OCI-LY1 (cell line): ENCODE results near the gene COL25A1.

ENCODE experiments used
- H2AFZ ChIP-seq: fragments of 200-600 bp; sonication (generic), shearing (Covaris generic); 2 replicates; pipeline ENCODE4 v1.6.0; 2014; ENCODE audit warnings: antibody characterized with exemption, mild to moderate bottlenecking, low read length
- H3F3A ChIP-seq: fragments of 200-600 bp; sonication (generic), shearing (Covaris generic); 2 replicates; pipeline ENCODE4 v1.6.0; 2014; ENCODE audit warnings: mild to moderate bottlenecking, antibody characterized with exemption, low read length, moderate library complexity; ENCODE audit not compliant: insufficient read depth
- H3K27ac ChIP-seq: fragments of 200-600 bp; sonication (generic); 2 replicates; pipeline ENCODE4 v1.5.1; 2014; ENCODE audit warnings: low read length, mixed run types, mild to moderate bottlenecking, low read depth; ENCODE audit not compliant: poor library complexity, severe bottlenecking
- H3K27me3 ChIP-seq: fragments of 200-600 bp; sonication (generic); 2 replicates; pipeline ENCODE4 v1.6.0; 2014; ENCODE audit warnings: antibody characterized with exemption, mild to moderate bottlenecking, low read length, moderate library complexity; ENCODE audit not compliant: insufficient read depth
- H3K36me3 ChIP-seq: fragments of 200-600 bp; sonication (generic); 2 replicates; pipeline ENCODE4 v1.6.1; 2014; ENCODE audit warnings: mild to moderate bottlenecking, antibody characterized with exemption, low read length, moderate library complexity, mixed read lengths; ENCODE audit not compliant: insufficient read depth
- H3K4me1 ChIP-seq: fragments of 200-600 bp; sonication (generic); 2 replicates; pipeline ENCODE4 v1.5.1; 2014; ENCODE audit warnings: mild to moderate bottlenecking, low read length, moderate library complexity; ENCODE audit not compliant: insufficient read depth, severe bottlenecking
- H3K4me2 ChIP-seq: fragments of 200-600 bp; sonication (generic), shearing (Covaris generic); 2 replicates; pipeline ENCODE4 v1.6.1; 2014; ENCODE audit warnings: low read length
- H3K4me3 ChIP-seq: fragments of 200-600 bp; sonication (generic); 2 replicates; pipeline ENCODE4 v1.5.1; 2014; ENCODE audit warnings: low read length, low read depth, mild to moderate bottlenecking, mixed read lengths; ENCODE audit not compliant: poor library complexity, severe bottlenecking
- H3K79me2 ChIP-seq: fragments of 200-600 bp; shearing (Covaris generic); 2 replicates; pipeline ENCODE4 v1.6.1; 2016; ENCODE audit warnings: mixed run types, low read length, mixed read lengths; ENCODE audit not compliant: insufficient read depth
- H3K9ac ChIP-seq: fragments of 200-600 bp; sonication (generic), shearing (Covaris generic); 2 replicates; pipeline ENCODE4 v1.6.1; 2014; ENCODE audit warnings: mild to moderate bottlenecking, low read length, mixed read lengths
- H3K9me2 ChIP-seq: fragments of 200-600 bp; sonication (generic), shearing (Covaris generic); 2 replicates; pipeline ENCODE4 v1.6.1; 2014; ENCODE audit warnings: low read depth, mild to moderate bottlenecking, low read length, mixed read lengths
- H3K9me3 ChIP-seq: fragments of 200-600 bp; shearing (Covaris generic); 2 replicates; pipeline ENCODE4 v1.6.1; 2014; ENCODE audit warnings: low read length, mixed read lengths
- H4K20me1 ChIP-seq: fragments of 200-600 bp; sonication (generic), shearing (Covaris generic); 2 replicates; pipeline ENCODE4 v1.6.0; 2016; ENCODE audit warnings: mild to moderate bottlenecking, low read length; ENCODE audit not compliant: insufficient read depth
- CTCF ChIP-seq: fragments of 200-600 bp; sonication (generic), shearing (Covaris generic); IDR thresholded peaks from 2 replicates; pipeline ENCODE4 v1.5.1; 2017; ENCODE audit warnings: mild to moderate bottlenecking, antibody characterized with exemption, low read length, moderate library complexity, mixed read lengths
- EZH2 ChIP-seq: fragments of 200-600 bp; sonication (generic), shearing (Covaris generic); IDR thresholded peaks from 2 replicates; pipeline ENCODE4 v1.8.0; 2017; ENCODE audit warnings: borderline replicate concordance, mixed run types, mild to moderate bottlenecking, antibody characterized with exemption, low read length, moderate library complexity, mixed read lengths

The COL25A1 gene

DNA sequence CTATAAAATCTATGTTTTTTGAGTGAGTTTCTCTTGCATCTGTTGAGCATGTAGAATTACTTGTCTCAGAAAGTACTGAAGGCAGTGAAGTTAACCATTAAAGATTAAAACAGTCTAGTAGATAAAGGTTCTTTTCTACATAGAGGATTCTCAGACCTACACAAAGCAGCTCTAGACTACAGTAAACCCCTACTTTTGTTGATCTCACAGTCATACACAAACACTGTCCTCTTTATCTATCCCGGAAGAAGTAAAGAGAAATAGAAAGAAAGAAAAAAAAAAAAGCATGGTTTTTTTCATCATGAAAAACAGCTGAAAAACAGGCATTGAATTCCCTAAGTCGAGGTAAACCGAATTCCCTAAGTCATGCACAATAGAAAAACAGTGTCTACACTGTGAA lies 58.6 kb downstream of the COL25A1 start:
- TF ChIP-seq CTCF = no peak
- TF ChIP-seq EZH2 = no peak
- Histone ChIP-seq H3K27me3 (no peaks in the 10 kb centered on the region), H3K36me3 (no peaks in the 10 kb centered on the region)

DNA sequence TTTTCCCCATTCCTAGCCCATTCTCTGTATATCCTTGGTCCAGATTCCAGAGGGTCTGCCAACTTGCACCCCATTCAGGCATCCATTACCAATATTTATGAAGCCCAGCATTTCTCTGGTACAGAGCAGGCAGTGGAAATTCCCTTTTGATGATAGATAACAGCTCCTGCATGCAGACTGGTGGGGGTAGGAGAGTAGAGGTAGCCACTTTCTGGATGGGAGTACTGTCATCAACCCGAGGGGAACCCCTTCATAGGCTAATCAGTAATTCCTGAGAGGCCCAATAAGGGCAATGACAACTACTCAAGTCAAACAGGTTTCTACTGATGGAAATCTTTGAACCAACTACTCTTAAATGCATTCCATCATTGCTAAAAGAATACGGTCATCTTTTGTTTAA lies 63.7 kb downstream of the COL25A1 start:
- no peak overlapping the region for H3K4me2 ChIP-seq
- no peaks in the 10 kb centered on the region for H3K79me2 ChIP-seq
- no peaks in the 10 kb centered on the region for H3F3A ChIP-seq
- no peak overlapping the region for H3K4me3 ChIP-seq
- H3K9ac ChIP-seq = no peak overlapping the region
- TF ChIP-seq CTCF (no peak), EZH2 (no peak)
- no peaks in the 10 kb centered on the region for H3K27me3 ChIP-seq
- H4K20me1 ChIP-seq = no peaks in the 10 kb centered on the region
- H3K27ac ChIP-seq = no peak overlapping the region
- H3K9me3 ChIP-seq = no peaks in the 10 kb centered on the region
- H3K9me2 ChIP-seq = no peaks in the 10 kb centered on the region
- H3K36me3 ChIP-seq = no peaks in the 10 kb centered on the region
- no peaks in the 10 kb centered on the region for H3K4me1 ChIP-seq
- H2AFZ ChIP-seq = no peak overlapping the region

More for the DNA sequence above, 58.6 kb downstream of the COL25A1 start:
- Histone ChIP-seq H3K27ac (no peak overlapping the region), H4K20me1 (no peaks in the 10 kb centered on the region), H3K9me3 (no peaks in the 10 kb centered on the region), H3K4me1 (no peaks in the 10 kb centered on the region), H3K4me3 (no peak overlapping the region), H3K79me2 (no peaks in the 10 kb centered on the region), H3K4me2 (no peak overlapping the region), H3F3A (no peaks in the 10 kb centered on the region), H2AFZ (no peak overlapping the region), H3K9me2 (no peaks in the 10 kb centered on the region), H3K9ac (no peak overlapping the region)

DNA sequence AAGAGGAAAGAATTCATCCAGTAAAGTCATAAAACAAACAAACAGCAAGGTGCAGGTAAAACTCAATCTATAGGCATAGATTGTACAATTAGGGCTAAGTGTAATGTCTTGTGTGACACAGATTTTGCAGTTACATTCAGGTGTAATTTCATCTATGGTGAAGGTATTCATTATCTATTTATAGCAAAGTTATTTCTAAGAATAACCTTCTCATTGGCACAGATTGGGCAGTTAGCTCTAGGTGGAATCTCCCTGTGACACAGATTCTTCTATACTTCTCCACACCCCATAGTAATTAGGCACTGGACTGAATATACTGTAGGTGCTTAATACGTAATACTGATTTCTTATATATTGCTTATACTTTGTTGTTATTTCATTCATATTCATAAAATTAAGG lies 66.8 kb downstream of the COL25A1 start:
- H2AFZ ChIP-seq = no peak overlapping the region
- no peaks in the 10 kb centered on the region for H3K9me2 ChIP-seq
- H3K4me3 ChIP-seq = no peak overlapping the region
- H3K36me3 ChIP-seq = no peaks in the 10 kb centered on the region
- H3K27ac ChIP-seq = no peak overlapping the region
- no peak overlapping the region for H3K9ac ChIP-seq
- H3K27me3 ChIP-seq = no peaks in the 10 kb centered on the region
- no peak overlapping the region for H3K4me2 ChIP-seq
- H3K79me2 ChIP-seq = no peaks in the 10 kb centered on the region
- TF ChIP-seq EZH2 (no peak), CTCF (no peak)
- H3F3A ChIP-seq = no peaks in the 10 kb centered on the region
- no peaks in the 10 kb centered on the region for H4K20me1 ChIP-seq
- no peaks in the 10 kb centered on the region for H3K9me3 ChIP-seq
- H3K4me1 ChIP-seq = no peaks in the 10 kb centered on the region
